ENCODE results near the gene SLC51B.
"Not testable (repeated sequence)": the region's sequence is repeated elsewhere in the genome, so short reads cannot be mapped to it uniquely, and the experiment has no call there.

SLC51B gene

GRCh38 chr15:65083262-65083701 lies 38.1 kb downstream of the SLC51B start:
- DNase-seq (ENCODE audit: low read depth in 2 of 2), result no peak

GRCh38 chr15:65084500-65085206 lies 39.5 kb downstream of the SLC51B start:
- DNase-seq (ENCODE audit: low read depth in 2 of 2), result no peak

GRCh38 chr15:65085207-65085753 lies 40.1 kb downstream of the SLC51B start:
- DNase-seq (ENCODE audit: low read depth in 2 of 2), result no peak

- DNase-seq (ENCODE audit: low read depth in 2 of 2), result no peak
Measured at GRCh38 chr15:65085990-65086679, 40.9 kb downstream of the SLC51B start.

- no peak for DNase-seq (ENCODE audit: low read depth in 2 of 2)
Measured at GRCh38 chr15:65086680-65087111, 41.5 kb downstream of the SLC51B start.

- no peak for DNase-seq (ENCODE audit: low read depth in 2 of 2)
Measured at GRCh38 chr15:65087411-65087810, 42.2 kb downstream of the SLC51B start.

GRCh38 chr15:65087873-65088642 lies 42.9 kb downstream of the SLC51B start:
- DNase-seq (ENCODE audit: low read depth in 2 of 2), result no peak

- DNase-seq (ENCODE audit: low read depth in 2 of 2), result no peak
Measured at GRCh38 chr15:65088643-65089021, 43.4 kb downstream of the SLC51B start.

GRCh38 chr15:65089206-65089824 lies 44.1 kb downstream of the SLC51B start:
- DNase-seq (ENCODE audit: low read depth in 2 of 2), result no peak

GRCh38 chr15:65091946-65092770 lies 47.0 kb downstream of the SLC51B start:
- DNase-seq (ENCODE audit: low read depth in 2 of 2), result no peak

GRCh38 chr15:65092911-65093792 lies 48.0 kb downstream of the SLC51B start:
- no peak for DNase-seq (ENCODE audit: low read depth in 2 of 2)

- DNase-seq (ENCODE audit: low read depth in 2 of 2), result not testable (repeated sequence)
Measured at GRCh38 chr15:65093793-65094170, 48.6 kb downstream of the SLC51B start.

GRCh38 chr15:65094294-65094995 lies 49.3 kb downstream of the SLC51B start:
- DNase-seq (ENCODE audit: low read depth in 2 of 2), result no peak

- no peak for DNase-seq (ENCODE audit: low read depth in 2 of 2)
Measured at GRCh38 chr15:65095011-65095746, 50.0 kb downstream of the SLC51B start.

GRCh38 chr15:65095747-65096104 lies 50.5 kb downstream of the SLC51B start:
- no peak for DNase-seq (ENCODE audit: low read depth in 2 of 2)

GRCh38 chr15:65096481-65097385 lies 51.5 kb downstream of the SLC51B start:
- no peak for DNase-seq (ENCODE audit: low read depth in 2 of 2)

GRCh38 chr15:65097651-65098263 lies 52.6 kb downstream of the SLC51B start:
- DNase-seq (ENCODE audit: low read depth in 2 of 2), result no peak

Data from stimulated activated CD4-positive, alpha-beta T cell treated with anti-CD3 and anti-CD28 coated beads, Interleukin-4, amount 100 ng/mL, for 48 hours (primary cell).